ENCODE results near the gene GNAI3.

GNAI3 gene

DNA sequence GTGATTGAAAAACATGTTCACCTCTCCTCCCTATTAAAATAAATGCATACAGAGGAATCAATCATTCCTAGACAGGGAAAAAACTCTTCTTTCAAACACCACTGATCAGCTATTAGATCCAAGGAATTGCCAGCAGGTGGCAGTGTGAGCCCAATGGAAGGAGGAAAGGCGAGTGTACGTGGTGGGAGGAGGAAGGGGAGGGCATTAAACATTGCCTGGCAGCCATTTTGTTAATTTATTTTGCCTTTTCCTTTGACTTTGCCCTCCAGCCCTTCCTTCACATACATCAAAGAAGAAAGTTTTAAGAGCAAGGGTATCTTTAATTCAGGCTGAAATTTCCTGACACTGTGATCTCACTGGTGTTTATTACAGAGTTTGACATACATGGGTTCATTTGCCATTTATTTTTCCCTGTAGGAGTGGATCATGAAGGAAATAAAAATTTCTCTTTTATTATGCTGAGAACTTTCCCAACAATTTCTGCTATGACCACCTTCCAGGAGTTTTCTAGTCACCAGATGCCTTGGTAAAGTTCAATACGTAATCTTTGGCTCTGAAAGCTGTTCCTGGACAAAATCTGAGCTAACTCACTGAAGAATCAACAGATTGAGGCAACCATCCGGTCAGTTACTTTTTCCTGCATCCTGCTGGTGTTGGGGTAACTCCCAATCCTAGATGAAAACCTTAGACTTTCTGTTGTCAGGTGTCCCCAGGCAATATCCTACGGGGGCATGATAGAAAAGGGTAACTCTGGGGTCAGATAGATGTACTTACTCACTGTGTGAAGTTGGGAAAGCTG, 1.9 kb upstream of the GNAI3 start:
- peak; percentile 96 for DNase-seq

DNA sequence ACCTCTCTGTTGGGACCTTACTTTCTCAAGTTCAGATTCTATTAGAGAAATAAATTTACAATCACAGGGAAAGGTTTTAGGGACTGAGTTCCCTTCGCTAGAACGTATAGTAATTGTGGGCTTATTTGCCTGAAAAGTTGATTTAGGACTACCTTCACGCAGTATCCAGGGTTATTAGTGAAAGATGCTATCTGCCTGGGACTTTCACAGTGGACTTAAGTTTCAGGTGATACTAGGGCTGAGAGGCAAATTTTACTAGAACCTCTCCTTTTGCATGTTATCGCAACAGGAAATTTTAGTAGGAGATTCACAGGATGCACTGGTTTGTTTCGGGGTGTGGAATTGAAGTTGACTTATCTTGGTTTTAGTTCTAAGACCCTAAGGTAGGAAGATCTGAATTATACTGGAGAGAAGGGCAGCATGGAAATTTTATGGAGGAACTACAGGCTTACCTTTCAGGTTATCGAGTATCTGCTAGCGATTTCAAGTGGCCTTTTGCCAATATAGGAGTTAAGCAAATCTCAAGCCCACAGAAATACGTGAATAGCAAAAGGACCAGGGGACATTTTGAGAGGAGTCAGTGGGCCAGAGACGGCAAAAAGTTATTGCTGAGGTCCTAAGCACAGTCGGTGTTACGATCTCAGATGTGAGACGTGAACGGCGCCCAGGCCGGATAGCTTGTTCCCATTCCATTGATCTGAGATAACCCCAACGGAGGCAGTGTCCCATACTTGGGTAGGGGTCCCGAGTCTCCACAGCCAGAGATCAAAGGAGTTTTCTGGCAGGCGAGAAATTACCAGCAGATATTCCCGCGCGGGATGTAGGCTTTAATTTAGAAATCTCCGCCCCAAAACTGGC, 723 bp upstream of the GNAI3 start:
- peak; percentile 45 for DNase-seq

DNA sequence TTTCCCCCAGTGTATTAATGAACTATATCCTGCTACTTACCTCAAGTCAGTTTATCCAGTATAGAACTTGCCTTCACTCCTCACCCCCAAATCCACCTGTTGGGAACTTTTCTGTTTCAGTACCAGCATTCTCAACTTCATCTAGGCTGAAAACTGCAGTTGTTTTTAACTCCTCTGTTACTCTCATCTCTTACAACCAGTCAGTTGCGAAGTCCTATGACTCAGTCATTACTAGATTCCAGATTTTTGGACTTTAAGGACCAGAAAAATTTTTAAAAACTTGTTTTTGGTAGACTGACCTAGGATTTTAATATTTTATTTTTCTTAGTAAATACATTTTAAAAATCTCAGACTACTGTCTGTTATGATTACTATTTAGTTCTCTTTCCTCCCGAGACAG, 8.1 kb downstream of the GNAI3 start:
- DNase-seq = no peak

DNA sequence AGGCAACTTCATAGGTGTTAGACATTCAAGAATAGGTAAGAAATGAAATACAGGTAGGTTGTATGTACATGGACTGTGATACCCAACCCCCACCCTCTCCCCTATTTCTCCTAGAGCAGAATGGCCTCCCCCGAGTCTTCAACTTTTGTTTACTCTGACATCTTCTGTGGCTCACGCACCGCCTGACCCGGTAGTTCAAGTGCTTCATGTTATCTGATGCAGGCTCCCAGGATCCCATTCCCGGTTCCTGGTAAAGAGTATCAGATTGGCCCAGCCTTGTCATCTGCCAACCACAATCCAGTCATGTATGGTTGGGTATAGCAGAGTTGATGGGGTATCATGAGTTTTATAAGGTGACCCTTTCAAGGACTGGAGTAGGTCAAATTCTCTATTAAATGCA, 9.1 kb downstream of the GNAI3 start:
- no peak for DNase-seq

DNA sequence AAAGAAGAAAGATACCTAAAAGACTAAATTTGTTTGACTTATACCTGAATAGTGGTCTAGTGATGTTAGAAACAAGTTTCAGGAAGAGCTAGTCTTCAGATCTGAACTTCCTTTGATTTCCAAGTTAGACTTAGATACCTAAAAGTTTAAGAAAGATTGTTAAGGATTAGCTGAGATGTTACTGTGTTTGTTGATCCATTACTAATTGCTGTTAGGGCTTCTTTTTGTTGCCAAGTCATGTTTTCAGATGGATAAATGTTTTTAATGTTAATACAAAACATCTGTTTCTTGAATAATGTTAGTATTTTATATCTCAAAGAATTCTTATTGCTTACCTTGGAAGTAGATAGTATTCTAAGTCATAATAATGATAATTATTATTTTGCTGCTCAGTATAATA, 11.6 kb downstream of the GNAI3 start:
- no peak for DNase-seq

DNA sequence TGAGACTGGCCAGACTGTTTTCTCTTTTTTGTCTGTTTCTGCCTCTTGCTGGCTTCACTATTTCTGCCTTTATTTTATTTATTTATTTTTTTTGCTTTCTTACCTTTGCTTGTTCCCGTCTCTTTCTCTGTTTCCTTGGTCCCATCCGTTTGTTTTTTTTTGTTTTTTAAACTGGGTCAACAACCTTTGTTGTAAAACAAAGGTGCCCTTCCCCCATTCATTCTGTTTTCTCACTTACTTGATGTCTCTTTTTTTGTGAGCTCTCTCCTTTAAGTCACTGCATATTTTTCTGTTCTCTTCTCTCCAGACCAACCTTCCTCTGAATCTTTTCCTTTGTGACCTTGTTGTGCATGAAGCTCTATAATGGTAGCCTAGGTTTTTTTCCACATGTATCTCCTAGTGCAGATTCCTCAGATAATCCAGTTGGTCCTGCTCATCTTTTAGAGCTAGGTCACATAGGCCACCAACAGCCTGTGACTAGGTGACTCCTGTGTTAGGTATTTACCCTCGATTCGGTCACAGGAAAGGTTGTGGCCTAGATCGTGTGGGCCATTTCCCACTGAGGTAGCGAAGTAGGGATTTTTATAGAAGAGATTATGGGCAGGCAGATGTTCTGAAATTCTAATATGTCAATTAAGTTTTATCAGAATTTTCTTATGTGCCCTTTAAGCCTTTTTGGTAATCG, 15.9 kb downstream of the GNAI3 start:
- DNase-seq = no peak

DNA sequence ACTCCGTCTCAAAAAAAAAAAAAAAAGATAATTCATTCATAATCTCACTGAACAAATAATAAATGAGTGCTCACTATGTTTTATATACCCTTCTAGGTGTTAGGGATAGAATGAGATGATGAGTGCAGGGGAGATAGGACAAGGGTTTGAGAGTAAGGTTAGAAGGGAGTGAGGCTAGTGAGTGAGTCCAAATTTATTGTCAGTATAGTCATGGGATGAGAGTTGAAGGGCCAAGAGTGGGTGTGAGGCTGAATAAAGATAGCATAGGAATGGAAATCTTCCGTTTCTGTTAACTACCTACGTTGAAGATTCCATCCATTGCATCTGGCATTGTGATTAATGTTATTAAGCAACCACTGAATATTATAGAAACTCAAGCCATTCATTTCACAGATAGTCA, 16.8 kb downstream of the GNAI3 start:
- DNase-seq = no peak

DNA sequence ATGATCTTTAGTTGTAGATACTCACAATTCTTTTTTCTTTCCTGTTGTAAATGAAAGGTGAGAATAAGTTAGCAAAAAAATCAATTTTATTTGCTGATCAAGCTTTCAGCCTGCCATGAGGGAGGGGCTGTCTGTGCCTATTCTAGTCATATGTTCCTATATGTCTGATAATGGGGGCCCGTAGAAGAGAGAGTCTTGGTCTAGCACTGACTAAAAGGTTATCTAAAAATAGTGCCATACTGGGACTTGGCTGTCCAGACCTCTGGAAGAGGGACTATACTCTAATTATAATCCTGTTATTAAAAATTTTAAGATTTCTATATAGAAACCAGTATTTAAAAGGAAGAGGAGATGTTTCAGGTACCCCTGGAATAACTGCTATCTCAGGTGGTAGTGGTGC, 18.6 kb downstream of the GNAI3 start:
- no peak for DNase-seq

DNA sequence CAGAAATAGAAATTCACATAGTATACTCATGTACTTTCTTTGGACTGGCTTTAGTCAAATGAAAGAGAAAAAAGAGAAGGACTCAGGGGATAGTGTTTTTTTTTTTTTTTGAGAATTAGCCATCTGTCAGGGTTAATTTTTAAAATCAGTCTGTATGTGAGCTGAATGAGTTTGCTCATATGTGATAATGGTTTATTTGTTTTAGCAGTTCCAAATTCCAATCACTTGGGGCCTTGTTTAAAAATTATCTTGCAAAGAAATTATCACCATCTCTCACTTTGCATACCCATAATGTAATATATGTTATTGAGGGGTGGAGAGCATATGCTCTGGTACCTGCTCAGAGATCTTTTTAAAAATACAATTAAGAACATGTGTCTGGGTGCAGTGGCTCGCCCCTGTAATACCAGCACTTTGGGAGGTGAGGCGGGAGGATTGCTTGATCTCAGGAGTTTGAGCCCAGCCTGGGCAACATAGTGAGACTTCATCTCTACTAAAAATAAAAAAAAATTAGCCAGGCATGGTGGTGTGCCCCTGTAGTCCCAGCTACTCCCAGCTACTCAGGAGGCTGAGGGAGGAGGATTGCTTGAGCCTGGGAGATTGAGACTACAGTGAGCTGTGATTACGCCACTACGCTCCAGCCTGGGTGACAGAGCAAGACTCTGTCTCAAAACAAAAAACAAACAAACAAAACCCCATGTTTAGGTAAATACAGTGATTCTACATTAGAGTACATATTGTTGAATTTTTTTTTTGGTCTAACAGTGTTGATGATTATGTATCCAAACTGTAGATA, 19.7 kb downstream of the GNAI3 start:
- no peak for DNase-seq

DNA sequence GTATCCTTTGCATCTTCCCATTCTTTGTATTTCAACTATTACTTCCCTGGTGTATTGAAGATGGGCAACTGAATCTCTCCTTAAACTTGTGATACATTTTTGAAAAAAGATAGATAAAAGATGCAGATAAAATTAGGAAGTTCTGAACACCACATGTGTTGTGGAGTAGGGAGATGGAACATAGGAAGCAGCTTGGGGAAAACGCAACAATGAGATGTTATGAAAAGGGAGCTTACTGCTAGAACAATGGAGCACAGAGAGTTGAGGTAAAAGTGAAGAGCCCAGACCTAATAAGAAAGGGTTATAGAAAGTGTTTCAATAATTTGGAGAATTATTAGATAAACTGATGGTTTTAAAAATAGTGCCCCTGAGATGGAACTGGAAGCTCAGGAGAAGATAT, 20.9 kb downstream of the GNAI3 start:
- DNase-seq = no peak

DNA sequence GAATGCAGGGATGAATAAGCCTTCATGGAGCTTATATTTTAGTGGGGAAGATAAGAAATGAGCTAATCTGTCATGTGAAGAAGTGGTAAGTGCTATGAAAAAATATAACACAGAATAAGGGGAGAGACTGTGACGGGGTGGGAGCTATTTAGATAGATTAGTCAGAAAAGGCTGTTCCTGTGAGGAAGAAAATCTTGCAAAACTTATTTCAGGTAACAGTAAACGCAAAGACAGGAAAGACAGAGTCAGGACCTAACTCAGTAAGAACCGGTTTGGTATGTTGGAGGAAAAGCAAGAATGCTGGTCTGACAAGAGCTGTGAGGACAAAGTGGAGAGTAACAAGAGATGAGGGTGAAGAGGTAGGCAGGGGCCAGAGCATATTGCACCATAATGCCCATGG, 22.0 kb downstream of the GNAI3 start:
- DNase-seq = no peak

DNA sequence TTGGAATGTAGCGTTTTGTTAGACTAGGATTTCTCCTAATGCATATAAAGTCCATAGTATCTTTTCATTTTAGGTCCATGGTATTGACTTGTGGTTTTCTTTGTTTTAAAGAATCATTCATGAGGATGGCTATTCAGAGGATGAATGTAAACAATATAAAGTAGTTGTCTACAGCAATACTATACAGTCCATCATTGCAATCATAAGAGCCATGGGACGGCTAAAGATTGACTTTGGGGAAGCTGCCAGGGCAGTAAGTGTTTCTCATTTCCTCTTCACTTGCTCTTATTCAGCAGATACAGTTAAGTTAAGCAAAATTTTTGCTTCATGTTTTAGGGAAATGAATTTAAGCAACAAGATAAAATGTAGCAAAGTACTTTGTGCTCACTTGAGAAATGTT, 25.4 kb downstream of the GNAI3 start:
- DNase-seq = no peak

DNA sequence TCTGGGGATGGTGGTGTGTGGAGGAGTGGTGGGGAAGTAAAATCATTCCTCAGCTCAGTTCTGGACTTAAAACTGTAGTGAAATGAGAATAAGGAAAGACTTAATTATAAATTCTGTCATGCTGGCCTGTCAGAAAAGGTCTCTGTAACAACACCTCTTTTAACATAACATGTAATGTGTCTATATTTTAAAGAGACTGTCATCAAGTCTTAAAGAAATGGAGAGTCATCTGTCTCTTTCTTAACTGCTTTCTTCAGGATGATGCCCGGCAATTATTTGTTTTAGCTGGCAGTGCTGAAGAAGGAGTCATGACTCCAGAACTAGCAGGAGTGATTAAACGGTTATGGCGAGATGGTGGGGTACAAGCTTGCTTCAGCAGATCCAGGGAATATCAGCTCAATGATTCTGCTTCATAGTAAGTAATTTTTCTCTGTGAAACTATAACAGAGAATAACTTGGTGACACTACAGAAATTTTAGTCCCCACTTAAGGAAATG, 30.6 kb downstream of the GNAI3 start:
- no peak for DNase-seq

DNA sequence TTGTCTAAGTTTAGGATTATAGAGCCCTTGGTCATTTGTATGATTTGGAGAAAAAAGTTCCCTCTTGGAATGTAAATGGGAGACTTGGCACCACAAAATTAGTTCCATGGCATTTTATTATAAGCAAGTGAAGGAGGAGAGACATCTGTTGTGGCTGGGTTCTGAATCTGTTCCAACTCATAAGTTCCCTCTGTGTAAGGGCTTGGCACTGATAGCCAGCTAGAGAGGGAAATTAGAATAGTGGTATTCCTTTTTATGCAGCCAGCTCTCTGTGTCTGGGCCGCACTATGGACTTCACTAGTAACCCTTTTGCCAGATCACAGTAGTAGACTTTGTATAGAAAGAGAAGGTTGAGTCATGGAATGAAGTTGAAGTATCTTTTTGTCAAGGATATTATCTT, 31.1 kb downstream of the GNAI3 start:
- no peak for DNase-seq

DNA sequence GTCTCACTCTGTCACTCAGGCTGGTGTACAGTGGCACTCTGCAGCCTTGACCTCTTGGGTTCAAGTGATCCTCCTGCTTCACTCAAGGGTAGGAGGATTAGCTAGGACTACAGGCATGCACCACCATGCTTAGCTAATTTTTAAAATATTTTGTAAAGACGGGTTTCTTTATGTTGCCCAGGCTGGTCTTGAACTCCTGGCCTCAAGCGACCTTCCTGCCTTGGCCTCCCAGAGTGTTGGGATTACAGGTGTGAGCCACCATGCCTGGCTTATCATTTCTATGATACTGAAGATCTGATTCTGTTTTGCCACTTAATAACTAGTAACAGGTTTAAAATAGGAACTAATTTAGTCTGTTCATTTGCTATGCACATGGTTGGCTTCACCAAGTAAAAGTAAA, 33.6 kb downstream of the GNAI3 start:
- DNase-seq = no peak

DNA sequence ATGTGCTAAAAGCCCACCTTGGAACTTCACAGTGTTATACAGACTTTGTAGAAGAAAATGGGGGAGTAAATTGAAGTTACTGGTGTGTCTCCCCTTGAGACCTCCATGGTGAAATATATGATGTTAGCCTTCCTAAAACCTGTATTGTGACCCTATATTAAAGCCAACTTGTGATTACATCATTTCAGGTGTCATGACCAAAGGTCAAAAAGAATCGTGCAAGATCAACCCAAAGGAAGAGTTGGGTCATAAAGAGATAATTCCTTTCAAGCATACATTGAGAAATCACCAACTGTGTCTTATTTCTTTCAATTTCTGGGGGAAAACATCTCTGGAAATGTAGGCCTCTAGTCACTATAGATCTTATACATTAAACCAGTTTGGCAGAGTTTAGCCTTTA, 36.4 kb downstream of the GNAI3 start:
- DNase-seq = no peak

DNA sequence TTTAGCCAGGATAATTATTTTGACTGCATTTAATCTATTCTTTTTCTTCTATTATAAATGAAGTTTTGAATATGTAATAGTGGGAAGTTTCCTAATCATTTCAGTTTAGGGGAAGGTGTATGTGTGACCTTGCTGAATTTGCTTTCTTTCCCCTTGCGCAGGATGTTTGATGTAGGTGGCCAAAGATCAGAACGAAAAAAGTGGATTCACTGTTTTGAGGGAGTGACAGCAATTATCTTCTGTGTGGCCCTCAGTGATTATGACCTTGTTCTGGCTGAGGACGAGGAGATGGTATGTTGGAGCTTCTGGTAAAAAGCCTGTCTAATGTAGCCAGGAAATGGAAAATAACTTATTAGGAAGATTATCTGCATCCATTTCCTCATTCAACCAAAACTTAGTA, 37.6 kb downstream of the GNAI3 start:
- no peak for DNase-seq

DNA sequence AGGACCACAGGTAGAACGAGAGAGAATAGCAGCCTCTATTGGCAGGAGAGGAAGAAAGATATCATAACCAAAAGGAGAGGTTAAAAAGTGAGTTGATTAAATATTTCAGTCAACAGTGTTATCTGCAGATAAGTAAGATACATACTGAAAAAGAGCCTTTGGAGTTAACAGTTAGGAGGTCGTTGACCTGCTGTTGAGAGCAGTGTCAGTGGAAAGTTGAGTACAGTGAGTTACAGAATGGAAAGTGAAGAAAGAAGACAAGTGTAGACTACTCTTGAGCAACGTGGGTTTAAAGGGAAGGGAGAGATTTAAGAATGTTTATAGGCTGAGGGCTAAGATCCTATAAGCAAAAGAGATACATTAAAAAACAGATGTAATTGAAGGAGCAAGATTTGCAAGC, 40.8 kb downstream of the GNAI3 start:
- no peak for DNase-seq

DNA sequence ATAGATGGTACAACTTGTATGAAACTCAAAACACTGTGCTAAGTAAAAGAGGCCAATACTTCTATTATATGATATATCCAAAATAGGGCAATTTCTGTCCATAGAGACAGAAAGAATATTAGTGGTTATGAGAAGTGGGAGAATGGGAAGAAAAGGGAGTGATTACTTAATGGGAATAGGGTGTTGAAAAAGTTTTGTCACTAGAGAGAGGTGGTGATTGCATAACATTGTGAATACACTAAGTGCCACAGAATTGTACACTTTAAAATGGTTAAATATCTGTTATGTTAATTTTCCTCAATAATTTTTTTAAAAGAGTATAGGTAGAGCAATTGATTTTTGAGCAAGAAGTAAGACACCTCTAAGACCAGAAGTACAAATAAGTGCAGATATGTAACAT, 41.3 kb downstream of the GNAI3 start:
- no peak for DNase-seq

DNA sequence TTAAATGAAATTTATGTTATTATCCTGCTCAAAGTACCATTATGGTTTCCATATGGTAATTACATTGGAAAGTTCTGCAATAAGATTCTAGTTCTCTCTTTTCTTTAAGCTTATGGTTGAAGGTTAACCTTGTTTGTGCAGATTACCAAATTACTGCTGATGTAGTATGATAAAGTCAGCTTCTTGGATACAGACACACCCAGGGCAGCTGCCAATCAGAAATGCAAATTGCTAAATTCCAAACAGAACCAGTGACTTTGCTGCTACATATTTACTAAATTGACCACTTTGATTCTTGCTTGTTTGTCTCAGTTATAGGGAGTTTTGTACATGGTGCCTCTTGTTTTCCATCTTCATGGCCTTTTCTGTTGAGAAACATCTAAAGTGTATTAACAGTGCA, 44.5 kb downstream of the GNAI3 start:
- no peak for DNase-seq

DNA sequence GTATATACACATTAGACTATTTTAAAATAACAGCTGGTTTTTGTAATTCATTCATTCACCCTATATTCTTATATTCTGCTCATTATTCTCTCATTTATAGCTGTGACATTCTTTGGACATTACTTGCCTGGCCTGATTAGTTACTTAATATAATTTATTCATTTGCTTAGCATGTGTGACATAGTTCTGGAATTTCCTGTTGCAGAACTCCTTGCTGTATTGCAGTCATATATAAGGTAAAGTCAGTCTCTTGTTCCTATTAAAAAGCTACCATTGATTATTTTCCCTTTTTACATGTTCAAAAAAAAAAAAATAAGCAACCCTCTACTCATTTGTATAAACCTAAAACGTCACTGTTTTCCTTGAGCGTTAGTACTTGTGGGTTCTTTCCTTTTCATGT, 47.1 kb downstream of the GNAI3 start:
- no peak for DNase-seq

DNA sequence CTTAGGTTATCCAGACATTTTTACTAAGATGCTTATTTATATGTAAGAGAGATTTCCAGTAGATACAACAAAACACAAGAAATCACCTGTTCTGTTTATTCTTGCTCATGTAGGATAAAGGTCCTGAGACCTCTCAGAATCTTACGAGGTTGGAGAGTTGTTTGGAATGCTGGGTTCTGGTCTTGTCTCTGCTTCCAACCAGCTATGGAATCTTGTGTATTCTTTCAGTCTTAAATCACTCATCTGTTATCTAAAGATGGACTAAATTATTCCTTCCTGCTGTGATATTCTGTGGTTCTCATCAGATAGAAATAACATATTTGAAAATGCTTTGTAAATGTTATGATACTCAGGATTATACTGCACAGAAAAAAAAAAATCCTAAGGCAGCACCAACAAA, 49.7 kb downstream of the GNAI3 start:
- no peak for DNase-seq

DNA sequence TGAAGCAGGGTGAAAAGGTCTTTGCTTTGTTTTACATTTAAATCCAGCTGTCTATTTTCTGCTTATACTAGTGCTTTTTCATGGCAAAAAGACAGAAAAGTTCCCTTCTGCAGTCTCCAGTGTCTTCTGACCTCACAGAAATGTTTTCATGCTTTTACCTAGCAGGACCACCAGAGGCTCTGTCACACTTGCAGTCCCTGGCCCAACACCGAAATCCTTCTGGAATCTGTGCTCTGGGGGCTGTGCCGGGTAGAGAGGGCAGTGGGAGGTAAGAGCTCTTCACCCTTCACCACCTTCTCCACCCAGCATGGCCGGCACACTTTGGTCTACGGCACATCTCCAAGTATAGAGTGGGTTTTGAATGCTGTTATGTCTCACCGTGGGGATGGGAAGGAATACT, 50.2 kb downstream of the GNAI3 start:
- no peak for DNase-seq

Measured in stimulated activated CD8-positive, alpha-beta memory T cell treated with anti-CD3 and anti-CD28 coated beads, Interleukin-4, amount 100 ng/mL, for 48 hours (primary cell).